ENCODE data around the gene WEE1.
"Not testable (repeated sequence)": the region's sequence is repeated elsewhere in the genome, so short reads cannot be mapped to it uniquely, and the experiment has no call there.

WEE1 gene

DNA sequence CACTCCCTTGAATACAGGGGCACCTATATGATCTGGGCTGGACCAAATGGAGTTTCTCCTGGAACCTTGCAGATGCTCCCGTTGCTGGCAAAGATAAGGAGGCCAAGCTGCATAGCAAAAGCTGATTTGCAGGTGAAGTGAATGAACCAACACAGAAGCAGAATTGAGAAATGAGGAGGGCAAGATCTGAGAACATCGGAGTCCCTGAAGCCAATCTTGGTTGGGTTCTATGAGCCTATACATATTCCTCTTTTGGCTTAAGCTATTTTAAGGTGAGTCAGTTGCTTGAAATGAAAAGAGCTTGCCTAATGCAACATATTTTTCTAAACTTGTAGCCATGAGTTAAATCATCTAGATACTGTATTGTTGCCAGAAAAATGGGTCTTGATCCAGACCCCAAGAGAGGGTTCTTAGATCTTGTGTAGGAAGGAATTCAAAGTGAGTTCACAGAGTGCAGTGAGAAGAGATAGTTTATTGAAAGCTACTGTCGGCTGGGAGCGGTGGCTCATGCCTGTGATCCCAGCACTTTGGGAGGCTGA lies 23.5 kb downstream of the WEE1 start:
- no peak for DNase-seq (ENCODE audit: low read depth)

DNA sequence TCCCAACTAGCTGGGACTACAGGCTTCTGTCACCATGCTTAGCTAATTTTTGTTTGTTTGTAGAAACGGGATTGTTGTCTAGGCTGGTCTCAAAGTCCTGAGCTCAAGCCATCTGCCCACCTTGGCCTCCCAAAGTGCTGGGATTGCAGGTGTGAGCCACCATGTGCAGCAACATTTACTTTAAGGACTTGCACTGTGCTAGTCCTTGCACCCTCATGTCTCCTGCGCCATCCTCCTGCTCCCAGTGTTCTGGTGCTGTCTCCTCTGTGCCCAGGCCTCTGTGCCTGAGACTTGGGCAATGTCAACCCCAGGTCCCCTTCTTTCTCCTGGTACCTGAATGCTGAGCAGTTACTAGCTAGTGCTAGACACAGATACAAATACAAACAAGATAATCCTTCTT lies 26.7 kb downstream of the WEE1 start:
- DNase-seq (ENCODE audit: low read depth) = no peak

DNA sequence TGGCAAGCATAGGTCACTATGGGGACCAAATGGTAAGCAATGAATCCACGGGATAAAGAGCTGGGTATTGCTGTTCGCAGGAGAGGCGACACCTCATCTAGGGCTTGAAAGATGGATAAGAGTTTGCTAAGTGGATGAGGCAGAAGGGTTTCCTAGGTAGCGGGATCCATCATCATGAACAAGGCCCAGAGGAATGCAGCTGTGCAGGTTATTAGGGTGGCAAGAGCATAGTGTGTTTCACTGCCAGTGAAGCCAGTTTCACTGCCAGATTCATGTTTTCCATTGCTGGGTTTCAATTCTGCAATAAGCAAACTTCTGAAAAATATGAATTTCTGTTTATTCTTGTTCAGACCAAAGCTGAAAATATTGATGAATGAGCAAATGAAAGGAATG lies 27.2 kb downstream of the WEE1 start:
- DNase-seq (ENCODE audit: low read depth) = no peak

DNA sequence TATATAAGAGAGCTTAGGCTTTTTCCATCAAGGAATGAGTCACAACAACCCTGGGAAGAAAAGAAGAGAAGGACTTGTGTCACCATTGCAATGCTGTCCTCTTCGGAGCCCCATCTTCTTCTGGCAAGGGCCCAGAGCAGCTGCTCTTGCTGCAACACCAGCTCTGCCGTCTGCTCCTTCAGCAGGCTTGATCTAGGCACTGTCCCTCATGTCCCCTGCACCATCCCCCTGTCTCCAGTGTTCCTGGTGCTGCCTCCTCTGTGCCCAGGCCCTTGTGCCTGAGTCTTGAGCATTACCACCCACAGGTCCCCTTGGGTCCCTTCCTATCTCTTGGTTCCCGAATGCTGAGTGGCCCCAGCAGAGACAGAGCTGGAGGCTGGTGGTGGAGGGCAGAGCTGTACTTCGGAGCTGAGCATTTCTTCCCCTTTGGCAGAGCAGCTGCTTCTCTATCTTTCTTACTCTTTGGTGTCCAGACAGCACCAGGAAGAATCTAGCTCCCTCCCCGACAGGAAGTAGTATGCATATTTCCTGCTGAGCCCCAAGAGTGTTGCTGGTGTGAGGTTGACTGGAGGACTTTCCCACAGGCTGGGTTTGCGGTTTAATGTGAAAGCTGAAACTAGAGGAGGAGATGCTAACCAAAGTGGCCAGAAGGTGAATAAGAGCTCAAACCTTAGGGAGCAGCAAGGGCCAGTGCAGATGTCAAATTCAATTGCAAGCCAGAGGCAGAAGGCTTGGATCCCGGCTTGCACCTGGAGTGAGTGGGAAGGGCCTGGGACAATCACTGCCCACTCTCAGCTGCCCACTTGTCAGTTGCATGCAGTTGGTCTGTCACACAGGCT lies 27.8 kb downstream of the WEE1 start:
- DNase-seq (ENCODE audit: low read depth) = peak; percentile 3

- DNase-seq (ENCODE audit: low read depth) = no peak
Measured at GRCh38 chr11:9601876-9602199, 28.4 kb downstream of the WEE1 start.

- DNase-seq (ENCODE audit: low read depth) = not testable (repeated sequence)
Measured at GRCh38 chr11:9603214-9603613, 29.7 kb downstream of the WEE1 start.

GRCh38 chr11:9604134-9604533 lies 30.7 kb downstream of the WEE1 start:
- DNase-seq (ENCODE audit: low read depth) = no peak

DNA sequence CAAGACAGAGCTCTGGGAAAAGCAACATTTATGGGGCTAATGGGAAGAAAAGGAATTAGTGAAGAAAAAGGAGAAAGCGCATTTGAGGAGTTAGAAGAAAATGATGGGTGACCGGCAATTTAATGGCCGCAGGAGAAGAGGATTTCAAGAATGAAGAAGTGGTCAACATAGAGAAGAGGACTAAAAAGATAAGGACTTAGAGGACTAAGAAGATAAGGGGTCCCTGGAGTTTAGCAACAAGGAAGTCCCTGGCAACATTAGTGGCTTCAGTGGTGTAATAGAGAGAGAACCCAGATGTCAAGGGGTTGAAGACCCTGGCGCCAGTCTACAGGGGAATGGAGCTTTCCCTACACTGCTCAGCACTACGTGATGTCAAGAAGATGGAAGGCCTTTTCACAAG lies 32.3 kb downstream of the WEE1 start:
- DNase-seq (ENCODE audit: low read depth) = no peak

- DNase-seq (ENCODE audit: low read depth) = no peak
Measured at GRCh38 chr11:9606809-9607510, 33.5 kb downstream of the WEE1 start.

GRCh38 chr11:9607511-9607899 lies 34.0 kb downstream of the WEE1 start:
- DNase-seq (ENCODE audit: low read depth) = no peak

DNA sequence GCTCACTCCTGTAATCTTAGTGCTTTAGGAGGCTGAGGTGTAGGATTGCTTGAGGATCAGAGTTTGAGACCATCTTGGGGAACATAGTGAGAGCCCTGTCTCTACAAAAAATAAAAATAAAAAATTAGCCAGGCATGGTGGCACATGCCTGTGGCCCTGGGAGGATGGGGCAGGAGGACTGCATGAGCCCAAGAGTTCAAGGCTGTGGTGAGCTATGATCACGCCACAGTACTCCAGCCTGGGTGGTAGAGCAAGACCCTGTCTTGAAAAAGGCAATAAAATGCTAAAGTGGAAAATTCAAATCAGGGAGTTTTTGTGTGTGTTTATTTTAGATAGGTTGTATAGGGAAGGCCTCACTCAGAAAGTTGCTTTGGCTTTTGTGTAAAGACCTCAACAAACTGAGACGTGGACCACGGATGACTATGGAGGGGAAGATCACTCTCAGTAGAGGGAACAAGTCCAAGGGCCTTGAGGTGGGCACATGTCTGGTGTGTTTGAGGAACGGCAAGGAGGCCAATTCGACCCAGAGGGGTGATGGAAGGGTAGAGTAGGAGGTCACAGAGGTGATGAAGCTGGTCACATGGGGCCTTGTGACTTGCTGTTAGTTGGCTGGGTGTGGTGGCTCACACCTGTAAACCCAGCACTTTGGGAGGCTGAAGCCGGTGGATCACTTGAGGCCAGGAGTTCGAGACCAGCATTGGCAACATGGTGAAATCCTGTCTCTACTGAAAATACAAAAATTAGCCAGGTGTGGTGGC lies 35.7 kb downstream of the WEE1 start:
- DNase-seq (ENCODE audit: low read depth) = no peak

- DNase-seq (ENCODE audit: low read depth) = no peak
Measured at GRCh38 chr11:9609841-9610240, 36.4 kb downstream of the WEE1 start.

DNA sequence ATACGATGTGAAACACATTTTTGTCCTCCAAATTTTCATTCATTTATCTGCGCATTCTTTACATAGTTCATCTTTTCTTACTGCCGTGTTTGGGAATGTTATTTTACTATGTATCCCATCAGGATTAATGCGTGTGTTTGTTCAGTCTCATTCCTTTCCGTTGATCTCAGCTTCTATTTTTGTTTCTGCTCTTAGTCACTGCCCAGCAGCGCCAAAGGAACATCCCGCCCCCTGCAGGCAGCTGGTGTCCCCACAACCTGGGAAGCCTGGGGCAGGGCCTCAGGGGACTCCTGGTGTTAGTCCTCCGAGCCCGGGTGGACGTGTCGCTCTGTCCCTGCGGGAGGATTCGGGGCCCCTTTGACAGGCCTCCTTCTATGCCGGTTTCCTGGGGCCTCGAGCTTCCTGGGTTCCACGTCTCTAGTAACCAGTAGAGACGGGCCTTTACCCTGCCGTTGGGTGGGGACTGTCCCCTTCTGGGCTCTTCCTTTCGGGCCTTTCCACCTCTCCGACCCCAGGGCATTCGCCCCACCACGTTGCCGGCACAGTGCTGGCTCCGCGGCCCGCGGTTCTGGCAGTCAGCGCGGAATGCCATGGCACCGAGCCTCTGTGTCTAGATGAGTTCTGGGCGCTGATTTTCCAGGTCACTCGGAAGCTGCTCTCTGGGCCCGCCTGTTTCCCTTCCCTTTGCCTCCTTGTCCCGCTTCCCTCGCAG lies 39.8 kb downstream of the WEE1 start:
- peak; percentile 75 for DNase-seq (ENCODE audit: low read depth)

- DNase-seq (ENCODE audit: low read depth) = peak; percentile 80
Measured at GRCh38 chr11:9613830-9614762, 40.6 kb downstream of the WEE1 start.

DNA sequence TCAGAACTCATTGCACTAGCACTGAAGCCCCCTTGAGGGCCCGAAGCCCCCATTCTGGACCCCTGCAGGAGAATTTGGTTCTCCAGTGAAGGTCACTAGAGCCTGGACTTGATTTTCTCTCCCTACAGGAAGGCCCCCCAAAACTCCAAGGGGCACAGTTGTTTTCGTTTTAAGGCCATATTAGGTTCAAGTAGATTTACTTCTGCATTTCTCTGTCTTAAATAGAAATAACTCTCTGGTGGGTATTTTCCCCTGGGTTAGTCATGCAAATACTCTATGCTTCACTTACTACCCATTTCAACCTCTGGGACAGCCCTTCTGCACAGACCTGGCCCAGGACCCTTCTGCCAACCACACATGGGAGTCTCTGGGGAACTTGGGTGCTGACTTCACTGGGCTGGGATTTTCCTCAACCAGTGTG lies 41.6 kb downstream of the WEE1 start:
- no peak for DNase-seq (ENCODE audit: low read depth)

DNA sequence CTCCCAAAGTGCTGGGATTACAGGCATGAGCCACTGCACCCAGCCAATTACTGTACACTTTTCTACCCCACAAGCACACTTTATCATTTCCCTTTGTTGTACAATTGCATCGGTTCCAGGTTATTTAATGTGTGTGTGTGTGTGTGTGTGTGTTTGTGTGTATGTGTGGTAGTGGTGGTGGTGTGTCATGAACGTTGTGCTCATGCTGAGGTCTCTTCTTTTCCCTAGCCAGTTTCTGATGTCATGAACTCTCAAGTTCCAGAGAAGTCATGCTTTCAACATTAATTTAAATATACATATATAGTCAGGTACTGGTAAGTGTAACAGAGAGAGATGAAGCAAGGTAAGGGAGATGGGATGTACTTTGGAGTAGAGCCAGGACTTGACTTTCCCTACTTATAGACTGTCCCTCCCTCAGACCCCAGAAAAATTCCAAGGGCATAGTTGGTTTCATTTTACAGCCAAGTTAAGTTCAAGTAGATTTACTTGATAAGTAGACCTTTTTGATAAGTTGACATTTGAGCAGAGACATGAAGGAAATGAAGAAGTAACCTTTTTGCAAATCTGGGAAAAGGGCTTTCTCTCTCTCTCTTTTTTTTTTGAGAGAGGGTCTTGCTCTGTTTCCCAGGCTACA lies 42.7 kb downstream of the WEE1 start:
- no peak for DNase-seq (ENCODE audit: low read depth)

DNA sequence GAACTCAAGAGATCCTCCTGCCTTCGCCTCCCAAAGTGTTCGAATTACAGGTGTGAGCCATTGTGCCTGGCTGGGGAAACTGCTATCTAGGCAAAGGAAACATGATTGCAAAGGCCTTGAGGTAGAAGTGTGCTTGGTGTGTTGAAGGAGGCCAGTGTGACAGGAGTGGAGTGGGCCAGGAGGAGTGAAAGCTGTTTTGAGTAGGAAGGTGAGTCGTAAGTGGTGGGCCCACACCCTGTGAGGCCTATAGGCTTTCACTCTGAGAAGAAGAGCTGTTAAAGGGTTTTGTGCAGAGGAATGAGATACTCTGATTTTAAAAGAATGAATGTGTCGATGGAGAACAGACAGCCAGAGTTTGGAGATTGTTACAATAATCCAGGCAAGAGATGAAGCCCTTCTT lies 43.4 kb downstream of the WEE1 start:
- no peak for DNase-seq (ENCODE audit: low read depth)

- no peak for DNase-seq (ENCODE audit: low read depth)
Measured at GRCh38 chr11:9617940-9618339, 44.5 kb downstream of the WEE1 start.

GRCh38 chr11:9619004-9619403 lies 45.5 kb downstream of the WEE1 start:
- DNase-seq (ENCODE audit: low read depth) = no peak

- DNase-seq (ENCODE audit: low read depth) = no peak
Measured at GRCh38 chr11:9619971-9620370, 46.5 kb downstream of the WEE1 start.

Data from T follicular helper cell (primary cell).